ENCODE data around the gene APLF.

DNA sequence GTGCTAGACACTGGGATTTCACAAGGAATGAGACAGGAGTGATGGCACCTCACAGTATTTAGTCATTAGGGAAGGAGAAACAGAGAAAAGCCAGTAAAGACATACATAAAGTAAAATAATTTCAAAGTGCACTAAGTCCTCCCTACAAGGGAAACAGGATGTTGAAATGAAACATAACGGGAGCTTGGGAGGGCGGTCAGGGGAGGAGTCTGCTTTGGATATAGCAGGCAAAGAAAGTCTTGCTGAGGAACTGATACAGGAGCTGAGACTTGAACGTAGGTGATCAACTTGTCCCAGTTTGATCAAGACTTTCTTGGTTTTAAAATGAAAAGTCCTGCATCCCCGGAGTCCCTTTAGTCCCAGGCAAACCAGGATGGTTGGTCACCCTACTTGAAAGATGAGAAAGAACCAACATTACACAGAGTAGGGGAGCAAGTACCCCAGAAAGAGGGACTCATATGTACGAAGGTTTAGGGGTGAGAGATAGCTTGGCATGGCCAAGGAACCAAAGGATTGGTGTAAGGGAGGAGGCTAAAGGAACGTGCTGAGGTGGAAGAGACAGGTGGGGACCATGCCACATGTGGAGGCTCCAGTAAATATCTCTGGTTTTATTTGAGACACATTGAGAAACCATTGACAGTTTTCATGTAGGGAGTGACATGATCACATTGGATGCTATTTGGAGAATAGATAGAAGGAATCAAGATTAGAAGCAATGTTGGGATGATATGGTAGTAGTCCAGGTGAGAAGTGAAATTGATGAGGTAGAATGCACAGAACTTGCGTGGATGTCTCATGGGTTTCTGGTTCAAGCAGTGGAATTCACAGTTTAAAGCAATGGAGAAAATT is 28.7 kb upstream of the APLF start:
- TF ChIP-seq EZH2phosphoT487 (conservative IDR thresholded peaks at IDR 0.05; ENCODE audit: low read length) = no peak
- TF ChIP-seq, protein P1, sequence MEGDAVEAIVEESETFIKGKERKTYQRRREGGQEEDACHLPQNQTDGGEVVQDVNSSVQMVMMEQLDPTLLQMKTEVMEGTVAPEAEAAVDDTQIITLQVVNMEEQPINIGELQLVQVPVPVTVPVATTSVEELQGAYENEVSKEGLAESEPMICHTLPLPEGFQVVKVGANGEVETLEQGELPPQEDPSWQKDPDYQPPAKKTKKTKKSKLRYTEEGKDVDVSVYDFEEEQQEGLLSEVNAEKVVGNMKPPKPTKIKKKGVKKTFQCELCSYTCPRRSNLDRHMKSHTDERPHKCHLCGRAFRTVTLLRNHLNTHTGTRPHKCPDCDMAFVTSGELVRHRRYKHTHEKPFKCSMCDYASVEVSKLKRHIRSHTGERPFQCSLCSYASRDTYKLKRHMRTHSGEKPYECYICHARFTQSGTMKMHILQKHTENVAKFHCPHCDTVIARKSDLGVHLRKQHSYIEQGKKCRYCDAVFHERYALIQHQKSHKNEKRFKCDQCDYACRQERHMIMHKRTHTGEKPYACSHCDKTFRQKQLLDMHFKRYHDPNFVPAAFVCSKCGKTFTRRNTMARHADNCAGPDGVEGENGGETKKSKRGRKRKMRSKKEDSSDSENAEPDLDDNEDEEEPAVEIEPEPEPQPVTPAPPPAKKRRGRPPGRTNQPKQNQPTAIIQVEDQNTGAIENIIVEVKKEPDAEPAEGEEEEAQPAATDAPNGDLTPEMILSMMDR (IDR thresholded peaks at IDR 0.05; ENCODE audit: insufficient read depth, low read length, poor library complexity, severe bottlenecking) = no peak
